Neural progenitor cell (in vitro differentiated cells): ENCODE results near the gene DNAJC24.

Experiments used
- EZH2 ChIP-seq: fragments of 200-600 bp; sonication (generic); IDR thresholded peaks from 2 replicates; pipeline ENCODE4 v1.6.1; 2017; ENCODE audit warnings: antibody characterized with exemption, mild to moderate bottlenecking, moderate library complexity
- EZH2phosphoT487 ChIP-seq: fragments of 200-600 bp; sonication (generic); IDR thresholded peaks from 2 replicates; pipeline ENCODE4 v1.6.1; 2017; ENCODE audit warnings: antibody characterized with exemption
- TF ChIP-seq, protein P1 (sequence below): fragments of 200-600 bp; sonication (generic); IDR thresholded peaks from 2 replicates; pipeline ENCODE4 v1.5.1; 2017; ENCODE audit warnings: antibody characterized with exemption, mild to moderate bottlenecking

DNA sequence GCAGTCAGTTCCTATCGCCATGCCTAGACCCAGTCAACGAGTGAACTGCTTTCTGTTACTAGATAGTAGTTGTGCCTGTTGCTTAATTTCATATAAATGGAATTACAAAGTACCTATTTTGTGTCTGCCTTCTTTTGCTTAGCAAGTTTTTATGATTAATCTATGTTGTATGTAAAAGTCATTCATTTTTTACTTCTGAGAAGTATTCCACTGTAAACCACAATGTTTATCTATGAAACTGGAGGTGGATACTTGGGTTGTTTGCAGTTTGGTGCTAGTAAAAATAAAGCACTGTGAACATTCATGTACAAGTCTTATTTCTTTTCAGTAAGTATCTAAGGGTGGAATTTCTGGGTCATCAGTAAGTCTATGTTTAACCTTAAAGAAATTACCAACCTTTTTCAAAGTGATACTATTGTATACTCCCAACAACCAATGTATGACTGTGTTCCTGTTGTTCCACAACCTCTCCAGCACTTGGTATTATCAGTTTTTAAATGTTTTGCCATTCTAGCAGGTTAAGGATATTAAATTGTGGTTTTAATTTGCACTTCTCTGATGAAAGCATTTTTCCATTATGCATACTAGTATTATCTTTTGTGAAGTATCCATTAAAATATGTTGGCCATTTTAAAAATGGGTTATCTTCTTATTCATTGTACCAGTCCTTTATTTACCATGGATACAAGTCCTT, 68.2 kb downstream of the DNAJC24 start:
- TF ChIP-seq, protein P1, sequence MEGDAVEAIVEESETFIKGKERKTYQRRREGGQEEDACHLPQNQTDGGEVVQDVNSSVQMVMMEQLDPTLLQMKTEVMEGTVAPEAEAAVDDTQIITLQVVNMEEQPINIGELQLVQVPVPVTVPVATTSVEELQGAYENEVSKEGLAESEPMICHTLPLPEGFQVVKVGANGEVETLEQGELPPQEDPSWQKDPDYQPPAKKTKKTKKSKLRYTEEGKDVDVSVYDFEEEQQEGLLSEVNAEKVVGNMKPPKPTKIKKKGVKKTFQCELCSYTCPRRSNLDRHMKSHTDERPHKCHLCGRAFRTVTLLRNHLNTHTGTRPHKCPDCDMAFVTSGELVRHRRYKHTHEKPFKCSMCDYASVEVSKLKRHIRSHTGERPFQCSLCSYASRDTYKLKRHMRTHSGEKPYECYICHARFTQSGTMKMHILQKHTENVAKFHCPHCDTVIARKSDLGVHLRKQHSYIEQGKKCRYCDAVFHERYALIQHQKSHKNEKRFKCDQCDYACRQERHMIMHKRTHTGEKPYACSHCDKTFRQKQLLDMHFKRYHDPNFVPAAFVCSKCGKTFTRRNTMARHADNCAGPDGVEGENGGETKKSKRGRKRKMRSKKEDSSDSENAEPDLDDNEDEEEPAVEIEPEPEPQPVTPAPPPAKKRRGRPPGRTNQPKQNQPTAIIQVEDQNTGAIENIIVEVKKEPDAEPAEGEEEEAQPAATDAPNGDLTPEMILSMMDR = no peak
- TF ChIP-seq EZH2 (no peak), EZH2phosphoT487 (no peak)
